OCI-LY7 (cell line): ENCODE measurements around the gene AGR2. TPM values are rescaled to one million over a fixed set of nuclear protein-coding genes. Genes with fewer than 3 reads are reported as not detected.

ENCODE experiments used
- BruUV-seq: library from RNA; stranded (reverse); fragments of 400-500 nt; replicated peaks from 2 replicates; lab custom pipeline; 2021; lab: Mats Ljungman, UMichigan
- CTCF ChIA-PET: fragments of 300-600 bp; sonication (Branson Sonifier 250); formaldehyde crosslinking; loops from one replicate; lab custom pipeline; 2022; ENCODE audit warnings: antibody characterized with exemption; ENCODE audit not compliant: unreplicated experiment; lab: Charles Lee
- POLR2A ChIA-PET: fragments of 300-600 bp; sonication (Branson Sonifier 250); formaldehyde crosslinking; loops from one replicate; lab custom pipeline; 2022; ENCODE audit warnings: antibody characterized with exemption; lab: Charles Lee
- DNase-seq: peaks from one replicate; pipeline ENCODE4 v3.0.0-alpha.2; 2015; ENCODE audit warnings: low spot score
- H2AFZ ChIP-seq: fragments of 200-600 bp; sonication (generic), shearing (Covaris generic); 2 replicates; pipeline ENCODE4 v1.6.1; 2014; ENCODE audit warnings: mild to moderate bottlenecking, antibody characterized with exemption, low read length, moderate library complexity
- H3K27ac ChIP-seq: fragments of 200-600 bp; sonication (generic); 2 replicates; pipeline ENCODE4 v1.5.1; 2014; ENCODE audit warnings: mixed run types, low read depth, mild to moderate bottlenecking, moderate library complexity, low read length, inconsistent platforms; ENCODE audit not compliant: poor library complexity, severe bottlenecking
- H3K36me3 ChIP-seq: fragments of 200-600 bp; sonication (generic); 2 replicates; pipeline ENCODE4 v1.6.1; 2014; ENCODE audit warnings: mild to moderate bottlenecking, antibody characterized with exemption, low read length, moderate library complexity, mixed read lengths; ENCODE audit not compliant: insufficient read depth
- H3K4me1 ChIP-seq: fragments of 200-600 bp; sonication (generic); 2 replicates; pipeline ENCODE4 v1.5.1; 2014; ENCODE audit warnings: mild to moderate bottlenecking, low read length; ENCODE audit not compliant: insufficient read depth, poor library complexity, severe bottlenecking
- H3K4me2 ChIP-seq: fragments of 200-600 bp; sonication (generic); 2 replicates; pipeline ENCODE4 v1.6.1; 2014; ENCODE audit warnings: mild to moderate bottlenecking, low read length
- H3K4me3 ChIP-seq: fragments of 200-600 bp; sonication (generic); 2 replicates; pipeline ENCODE4 v1.5.1; 2014; ENCODE audit warnings: mild to moderate bottlenecking, low read depth, low read length; ENCODE audit not compliant: poor library complexity, severe bottlenecking
- H3K79me2 ChIP-seq: fragments of 200-600 bp; sonication (generic); 2 replicates; pipeline ENCODE4 v1.6.1; 2016; ENCODE audit warnings: low read depth, mild to moderate bottlenecking, low read length, moderate library complexity, mixed read lengths; ENCODE audit not compliant: insufficient read depth
- H3K9me2 ChIP-seq: fragments of 200-600 bp; sonication (generic); 2 replicates; pipeline ENCODE4 v1.6.1; 2016; ENCODE audit warnings: mild to moderate bottlenecking, low read length, mixed read lengths; ENCODE audit not compliant: insufficient read depth
- H3K9me3 ChIP-seq: fragments of 200-600 bp; sonication (generic); 2 replicates; pipeline ENCODE4 v1.6.1; 2014; ENCODE audit warnings: mild to moderate bottlenecking, mixed run types, low read length, mixed read lengths
- H4K20me1 ChIP-seq: fragments of 200-600 bp; sonication (generic); 2 replicates; pipeline ENCODE4 v1.6.1; 2014; ENCODE audit warnings: mild to moderate bottlenecking, antibody characterized with exemption, low read length, moderate library complexity, mixed read lengths; ENCODE audit not compliant: insufficient read depth
- CTCF ChIP-seq: fragments of 200-600 bp; sonication (generic); conservative IDR thresholded peaks from 2 replicates; pipeline ENCODE4 v1.5.1; 2014; ENCODE audit warnings: mild to moderate bottlenecking, antibody characterized with exemption, low read length, moderate library complexity, mixed read lengths
- EZH2phosphoT487 ChIP-seq: fragments of 200-600 bp; sonication (generic); IDR thresholded peaks from 2 replicates; pipeline ENCODE4 v1.6.1; 2018; ENCODE audit warnings: low read depth, borderline replicate concordance, mild to moderate bottlenecking, mixed run types, antibody characterized with exemption, low read length, moderate library complexity, mixed read lengths
- intact Hi-C: fragments of 100-400 bp; cut with micrococcal nuclease; formaldehyde crosslinking; loops from one replicate; pipeline ENCODE4 v1.10.0; 2022; ENCODE audit not compliant: unreplicated experiment
- total RNA-seq, 2 experiments: library from RNA; depleted of rRNA in 1 of 2; stranded (reverse); fragments of >200 nt in 1 of 2; shearing (Covaris generic) in 1 of 2; gene quantifications; 2 replicates each; pipeline ENCODE4 v1.2.3, GENCODE V29; 2014 to 2022

AGR2 gene
- total RNA-seq, 2 experiments from 2014 or later, result not detected

GRCh38 chr7:16776053-16776452, 28.7 kb downstream of the AGR2 start:
- TF ChIP-seq EZH2phosphoT487 (no peak), CTCF (no peak)
- Histone ChIP-seq H3K4me3 (no peak overlapping the region), H2AFZ (no peak overlapping the region), H3K4me2 (no peak overlapping the region), H3K36me3 (no peaks in the 10 kb centered on the region), H3K9me3 (no peaks in the 10 kb centered on the region), H3K9me2 (no peaks in the 10 kb centered on the region), H3K4me1 (peaks cover 7% of the 10 kb centered on the region), H3K79me2 (no peaks in the 10 kb centered on the region), H4K20me1 (no peaks in the 10 kb centered on the region), H3K27ac (no peak overlapping the region)
- DNase-seq, result no peak
- ChIA-PET CTCF (no interaction called here), POLR2A (interaction anchor here (1.3 kb wide), 1 partner anchor 206 kb away, joined by 4 read pairs; no protein-coding TSS in a partner anchor)
- no TSS peak for BruUV-seq
- intact Hi-C loops, result no loop called here

- intact Hi-C loops, result no loop called here
- no peak overlapping the region for H3K27ac ChIP-seq
- BruUV-seq, result no TSS peak
- H2AFZ ChIP-seq, result no peak overlapping the region
- TF ChIP-seq EZH2phosphoT487 (no peak), CTCF (no peak)
- H3K36me3 ChIP-seq, result no peaks in the 10 kb centered on the region
- DNase-seq, result no peak
- no peaks in the 10 kb centered on the region for H4K20me1 ChIP-seq
- no peaks in the 10 kb centered on the region for H3K79me2 ChIP-seq
- peaks cover 12% of the 10 kb centered on the region for H3K4me1 ChIP-seq
- no peaks in the 10 kb centered on the region for H3K9me2 ChIP-seq
- H3K4me2 ChIP-seq, result no peak overlapping the region
- CTCF ChIA-PET, result no interaction called here
- H3K9me3 ChIP-seq, result no peaks in the 10 kb centered on the region
- H3K4me3 ChIP-seq, result no peak overlapping the region
- POLR2A ChIA-PET, result no interaction called here
Observed at GRCh38 chr7:16774986-16775385, 29.8 kb downstream of the AGR2 start.

GRCh38 chr7:16774294-16774693, 30.5 kb downstream of the AGR2 start:
- POLR2A ChIA-PET, result no interaction called here
- no peak overlapping the region for H3K27ac ChIP-seq

More at GRCh38 chr7:16774294-16774693, 30.5 kb downstream of the AGR2 start:
- Histone ChIP-seq H3K36me3 (no peaks in the 10 kb centered on the region), H3K79me2 (no peaks in the 10 kb centered on the region), H3K4me3 (no peak overlapping the region), H3K9me2 (no peaks in the 10 kb centered on the region), H2AFZ (no peak overlapping the region), H3K4me2 (no peak overlapping the region), H3K9me3 (no peaks in the 10 kb centered on the region), H4K20me1 (no peaks in the 10 kb centered on the region), H3K4me1 (peaks cover 12% of the 10 kb centered on the region)
- CTCF ChIA-PET, result no interaction called here
- BruUV-seq, result no TSS peak
- DNase-seq, result no peak
- TF ChIP-seq CTCF (no peak), EZH2phosphoT487 (no peak)
- intact Hi-C loops, result no loop called here
